HG03095 (cell line): ENCODE results near the gene KCNH3.

Source experiments
- ATAC-seq: cut with Tn5 transposase; IDR thresholded peaks from one replicate; pipeline ENCODE4 v1.9.1; 2021; ENCODE audit warnings: moderate library complexity; ENCODE audit not compliant: unreplicated experiment

Gene KCNH3

DNA sequence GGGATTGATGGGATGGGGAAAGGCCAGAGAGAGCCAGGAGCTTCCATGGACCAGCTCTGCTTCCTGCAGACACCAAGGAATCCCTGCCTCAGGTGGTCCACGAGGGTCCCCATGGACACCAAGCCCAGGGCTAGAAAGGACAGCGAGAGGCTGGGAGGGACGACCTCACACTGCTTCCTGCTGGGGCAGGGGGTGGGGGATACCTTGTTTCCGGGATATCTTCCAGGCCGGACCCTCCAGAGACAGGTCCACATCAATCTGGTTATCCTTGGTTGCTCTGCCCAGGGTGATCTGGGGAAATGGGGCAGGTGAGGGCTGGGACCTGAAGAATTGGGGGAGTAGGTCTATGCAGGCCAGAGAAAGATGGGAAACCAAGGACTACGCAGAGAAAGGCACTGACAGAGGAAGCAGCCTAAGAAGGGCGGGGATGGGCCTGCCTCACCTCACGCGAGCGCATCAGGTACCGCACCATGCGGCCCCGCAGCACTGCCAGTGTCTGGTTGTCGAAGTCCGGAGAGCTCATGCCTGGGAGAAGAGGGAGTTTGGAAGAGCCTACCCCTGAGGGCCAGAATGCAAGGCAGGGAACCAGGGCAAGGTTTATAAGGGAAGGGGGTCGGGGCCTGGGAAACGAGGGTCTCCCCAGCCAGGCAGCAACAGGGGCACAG lies 20.3 kb downstream of the KCNH3 start:
- ATAC-seq: no peak

DNA sequence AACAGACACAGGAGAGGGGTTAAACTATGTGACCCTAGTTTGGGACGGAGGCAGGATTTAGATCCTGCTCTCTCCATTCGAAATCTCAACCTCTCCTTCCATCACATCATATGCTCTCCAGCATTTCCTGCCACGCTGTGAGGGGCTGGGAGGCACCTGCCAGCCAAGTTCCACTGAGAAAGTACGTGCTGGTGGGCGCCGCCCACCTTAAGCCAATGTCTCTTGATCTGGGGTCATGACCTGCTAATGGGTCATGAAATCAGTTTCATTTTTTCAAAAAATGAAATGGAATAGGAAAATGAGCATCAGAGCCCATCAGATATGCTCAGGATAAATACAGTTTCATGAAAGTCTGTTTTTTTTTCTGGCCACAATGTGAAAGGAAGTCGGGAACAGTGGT lies 21.9 kb downstream of the KCNH3 start:
- ATAC-seq: no peak

DNA sequence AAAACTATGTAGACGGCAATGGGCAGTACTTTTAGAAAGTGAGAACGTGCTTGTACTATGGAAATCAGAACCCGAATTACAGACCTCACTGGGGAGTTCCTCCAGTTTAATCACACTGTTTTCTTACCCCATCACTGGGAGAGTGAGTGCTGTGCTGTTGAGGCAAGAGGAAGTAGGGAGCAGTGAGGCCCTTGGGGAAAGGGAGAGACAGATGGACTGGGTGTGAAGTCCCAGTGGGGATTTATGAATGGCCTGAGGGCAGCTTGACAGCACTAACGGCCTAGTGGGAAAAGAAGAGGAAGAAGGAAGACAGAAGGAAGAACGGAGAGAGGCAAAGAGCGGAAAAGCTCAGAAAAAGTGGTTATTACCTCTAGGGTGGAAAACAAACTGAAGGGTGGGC lies 23.4 kb downstream of the KCNH3 start:
- ATAC-seq: no peak

DNA sequence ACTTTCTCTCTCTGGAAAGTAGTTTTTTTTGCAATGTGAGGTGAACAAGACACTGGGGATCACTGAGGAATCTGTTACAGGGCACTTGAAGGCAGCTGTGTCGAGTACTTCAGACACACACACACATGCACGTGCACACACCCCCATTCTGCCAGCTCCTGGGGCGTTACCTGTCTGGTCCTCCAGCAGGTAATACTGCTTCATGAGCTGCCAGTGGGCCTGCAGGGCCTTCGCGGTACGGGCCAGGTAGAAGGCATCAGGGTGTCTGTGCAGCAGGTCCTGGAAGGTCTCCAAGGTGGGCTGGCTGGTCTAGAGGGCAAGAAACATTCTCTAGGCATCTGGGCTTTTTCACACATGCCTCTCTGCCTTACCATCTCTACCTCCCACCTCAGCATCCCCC lies 24.0 kb downstream of the KCNH3 start:
- ATAC-seq: no peak

DNA sequence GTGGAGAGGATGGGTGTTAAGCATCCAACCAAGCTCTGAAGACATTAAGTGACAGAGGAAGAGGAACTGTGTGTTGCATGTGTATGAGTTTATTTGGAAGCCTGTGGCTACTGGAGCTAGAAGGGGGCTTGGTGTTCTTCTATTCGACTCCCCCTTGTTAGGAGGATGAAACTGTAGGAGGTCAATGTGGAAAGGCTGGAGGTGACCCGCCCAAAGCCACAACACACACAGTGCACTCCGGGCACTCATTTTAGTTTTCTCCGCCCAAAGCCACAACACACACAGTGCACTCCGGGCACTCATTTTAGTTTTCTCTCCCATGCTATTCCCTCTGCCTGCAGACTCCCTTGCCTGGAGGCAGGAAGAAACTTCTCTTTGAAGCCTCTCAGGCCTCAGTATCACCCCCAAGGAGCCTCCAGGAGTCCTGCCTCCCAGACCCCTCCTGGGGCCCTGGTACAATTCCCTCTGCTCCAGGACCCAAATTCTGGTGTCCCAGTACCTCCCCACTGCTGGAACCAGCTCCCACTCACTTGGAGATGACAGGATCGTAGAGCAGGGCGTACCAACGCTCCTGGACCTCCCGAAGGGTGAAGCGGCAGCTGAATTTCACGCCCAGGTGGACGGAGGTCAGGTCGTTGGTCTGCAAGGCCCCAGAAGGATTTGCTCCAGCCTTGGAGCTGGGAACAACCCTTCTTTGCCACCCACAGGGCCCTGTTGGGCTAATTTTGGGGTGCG lies 25.3 kb downstream of the KCNH3 start:
- no peak for ATAC-seq

DNA sequence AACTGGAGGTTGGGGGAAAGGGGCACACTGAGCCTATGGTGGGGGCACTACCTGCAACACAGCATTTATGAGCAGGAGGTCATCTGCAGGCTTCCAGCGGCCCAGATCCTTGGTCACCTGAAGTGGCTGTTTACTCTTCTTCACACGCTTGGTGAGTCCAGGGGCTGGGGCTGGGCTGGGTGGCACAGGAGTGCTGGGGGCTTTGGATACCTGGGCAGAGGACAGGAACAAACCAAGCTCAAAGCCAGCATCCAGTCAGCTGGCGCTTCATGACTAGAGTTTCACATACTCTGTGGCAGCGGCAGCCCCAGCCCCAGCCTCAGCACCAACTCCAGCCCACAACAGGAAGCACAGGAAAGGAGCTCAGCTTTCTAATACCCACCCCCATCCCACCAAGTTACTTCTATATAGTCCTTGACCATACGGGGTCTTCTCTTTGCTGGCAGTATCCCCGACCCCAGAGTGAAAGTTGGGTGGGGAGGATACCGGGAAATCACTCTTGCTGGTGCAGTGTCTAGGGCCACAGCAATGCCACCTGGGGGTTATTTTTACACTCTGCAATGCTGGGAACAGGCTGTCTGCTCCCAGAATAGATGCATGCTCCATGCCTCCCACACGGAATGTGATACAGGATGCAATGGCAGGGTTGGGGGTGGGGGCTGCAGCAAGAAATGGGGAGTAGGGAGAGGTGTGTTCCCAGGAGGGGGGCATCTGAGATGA lies 26.0 kb downstream of the KCNH3 start:
- no peak for ATAC-seq

DNA sequence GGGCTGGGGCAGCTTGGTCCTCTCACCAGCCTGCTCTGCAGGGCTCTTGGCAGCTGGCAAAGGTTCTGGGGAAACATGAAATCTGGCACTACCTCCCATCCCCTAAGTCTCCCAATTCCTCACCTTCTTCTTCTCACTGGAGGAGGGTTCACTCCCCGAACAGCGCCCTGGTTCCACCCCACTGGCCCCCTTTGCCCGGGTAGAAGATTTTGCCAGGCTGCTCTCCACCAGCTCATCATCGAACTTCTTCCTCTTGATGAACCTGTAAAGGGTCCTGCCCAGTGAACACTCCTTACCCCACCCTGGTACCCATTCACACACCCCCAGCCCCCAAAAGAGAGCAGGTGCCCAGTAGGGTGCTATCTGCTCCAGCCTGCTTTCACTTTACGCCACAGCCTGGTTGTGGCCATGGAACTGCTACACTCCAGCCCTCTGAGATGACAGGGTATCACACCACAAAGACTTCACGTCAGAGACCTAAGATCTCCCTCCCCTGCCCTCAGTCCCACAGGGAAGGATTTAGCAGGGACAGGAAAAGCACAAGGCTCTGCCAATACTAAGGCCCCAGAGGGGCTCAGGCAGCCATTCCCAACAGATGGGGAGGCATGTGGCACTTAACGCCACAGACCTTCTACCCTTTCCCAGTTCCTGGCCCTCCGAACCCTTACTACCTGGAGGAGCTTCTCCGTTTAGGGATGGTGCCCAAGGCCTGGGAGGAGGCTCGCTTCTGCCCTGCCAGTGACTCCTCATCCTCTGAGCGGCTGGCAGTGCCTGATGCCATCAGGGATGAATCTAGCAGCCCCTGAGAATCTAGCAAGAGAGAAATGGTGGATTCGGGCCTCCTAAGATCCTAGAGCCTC lies 26.8 kb downstream of the KCNH3 start:
- no peak for ATAC-seq

DNA sequence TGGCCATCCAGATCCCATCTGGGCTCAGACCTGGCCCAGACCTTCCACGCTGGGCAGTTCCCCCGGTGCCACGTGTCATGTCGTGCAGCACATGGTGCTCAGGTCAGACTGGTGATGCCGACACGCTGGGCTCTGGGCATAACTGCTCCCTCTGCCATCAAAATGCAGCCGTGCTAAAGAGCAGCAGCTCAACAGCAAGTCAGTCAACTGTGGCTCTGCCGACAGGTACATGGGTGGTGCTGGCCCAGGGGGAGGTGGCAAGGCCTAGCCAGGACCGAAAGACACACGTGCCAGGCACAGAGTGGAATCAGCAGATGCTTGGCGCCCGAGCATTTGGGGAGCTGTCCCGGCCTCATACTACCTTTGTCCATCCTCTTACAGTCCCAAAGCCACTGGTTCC lies 27.5 kb downstream of the KCNH3 start:
- ATAC-seq: no peak

DNA sequence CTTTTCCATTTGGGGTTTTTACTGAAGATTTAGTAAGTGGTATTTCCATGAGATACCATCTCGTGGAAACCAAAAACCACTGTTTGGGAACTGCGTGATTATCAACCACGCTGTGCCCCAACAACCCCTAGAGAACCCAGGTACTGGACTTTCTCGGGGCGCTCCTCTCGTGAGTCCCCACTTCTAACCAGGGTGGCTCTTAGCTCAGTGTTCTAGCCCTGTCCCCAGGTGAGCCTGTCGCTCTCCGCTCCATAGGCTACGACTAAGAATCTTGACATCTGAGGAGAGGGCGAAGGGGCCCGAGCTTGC lies 28.4 kb downstream of the KCNH3 start:
- ATAC-seq: no peak

DNA sequence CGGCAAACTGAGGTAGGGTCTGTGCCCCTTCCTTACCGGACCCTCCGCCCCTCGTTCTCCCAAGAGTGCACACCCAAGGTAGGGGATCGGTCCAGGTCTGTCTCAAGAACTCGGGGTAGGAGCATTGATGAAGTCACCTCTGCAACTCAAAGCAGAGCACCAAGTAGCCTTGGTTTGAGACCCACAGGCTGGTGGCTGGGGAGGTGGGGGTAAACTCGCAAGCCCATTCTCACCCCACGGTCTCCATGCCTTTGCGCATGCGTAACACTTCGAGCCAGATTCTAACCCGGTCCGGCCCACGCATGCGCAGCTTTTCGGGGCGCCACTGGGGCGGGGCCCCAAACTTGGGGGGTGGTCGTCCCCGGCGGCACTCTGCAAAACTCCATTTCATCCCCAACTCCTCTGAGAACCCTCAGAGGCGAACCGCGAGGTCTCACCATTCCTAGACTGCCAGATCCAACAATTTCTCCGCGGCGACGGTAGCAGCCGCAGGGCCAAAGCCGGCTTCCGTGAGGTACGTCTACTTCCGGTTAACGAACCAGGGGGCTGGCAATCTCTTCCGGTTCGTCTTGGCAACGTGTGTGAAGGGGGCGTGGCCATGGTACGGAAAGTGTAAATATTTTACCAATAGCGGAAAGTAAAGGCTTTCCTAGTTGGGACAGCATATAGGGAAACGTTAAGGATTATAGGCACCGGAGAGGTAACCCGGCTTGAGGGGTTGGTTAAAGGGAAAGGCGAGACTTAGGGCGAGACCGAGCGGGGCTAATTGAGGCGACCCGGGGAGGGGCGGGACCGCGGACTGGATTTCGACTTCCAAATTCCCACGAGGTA lies 29.0 kb downstream of the KCNH3 start, which contains the start of gene MCRS1:
TSS of gene MCRS1 (minus strand) at position 532 of the 831 bp plus-strand sequence. CDS start 1,411 bp downstream, outside the sequence.
- peak; percentile 68 for ATAC-seq

DNA sequence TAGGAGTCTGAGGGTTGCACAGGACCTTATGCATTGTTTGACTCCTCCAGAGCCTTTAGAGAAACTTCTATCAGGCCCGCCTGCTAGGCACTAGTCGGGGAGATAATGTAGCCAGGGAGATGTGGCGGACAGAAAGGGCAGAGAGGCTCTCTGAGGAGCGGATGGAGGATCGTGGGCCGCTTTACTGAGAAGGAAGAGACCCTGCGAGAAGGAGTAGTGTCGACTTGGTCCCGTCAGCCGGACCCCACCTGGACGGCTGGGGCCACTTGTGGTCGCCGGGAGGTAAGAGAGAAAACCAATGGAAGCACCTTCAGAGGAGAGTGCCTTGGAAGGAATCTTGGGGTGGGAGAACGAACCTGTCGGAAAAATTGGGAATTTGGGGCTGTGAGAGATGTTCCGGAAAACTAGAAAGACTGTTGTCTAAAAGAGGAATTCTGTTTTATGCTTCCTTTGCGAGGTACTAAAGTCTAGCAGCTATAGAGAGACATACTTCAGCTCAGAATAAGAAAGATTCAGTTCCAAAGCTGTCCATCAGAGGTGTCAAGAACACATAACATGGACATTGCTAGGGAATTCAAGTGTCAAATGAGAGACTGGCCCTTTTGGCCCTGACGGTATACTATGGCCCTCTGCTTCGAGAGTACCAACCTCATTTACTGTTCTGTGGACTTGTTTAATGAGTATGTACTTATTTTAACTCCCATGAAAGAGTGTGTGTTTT lies 29.8 kb downstream of the KCNH3 start:
- ATAC-seq: peak; percentile 26

DNA sequence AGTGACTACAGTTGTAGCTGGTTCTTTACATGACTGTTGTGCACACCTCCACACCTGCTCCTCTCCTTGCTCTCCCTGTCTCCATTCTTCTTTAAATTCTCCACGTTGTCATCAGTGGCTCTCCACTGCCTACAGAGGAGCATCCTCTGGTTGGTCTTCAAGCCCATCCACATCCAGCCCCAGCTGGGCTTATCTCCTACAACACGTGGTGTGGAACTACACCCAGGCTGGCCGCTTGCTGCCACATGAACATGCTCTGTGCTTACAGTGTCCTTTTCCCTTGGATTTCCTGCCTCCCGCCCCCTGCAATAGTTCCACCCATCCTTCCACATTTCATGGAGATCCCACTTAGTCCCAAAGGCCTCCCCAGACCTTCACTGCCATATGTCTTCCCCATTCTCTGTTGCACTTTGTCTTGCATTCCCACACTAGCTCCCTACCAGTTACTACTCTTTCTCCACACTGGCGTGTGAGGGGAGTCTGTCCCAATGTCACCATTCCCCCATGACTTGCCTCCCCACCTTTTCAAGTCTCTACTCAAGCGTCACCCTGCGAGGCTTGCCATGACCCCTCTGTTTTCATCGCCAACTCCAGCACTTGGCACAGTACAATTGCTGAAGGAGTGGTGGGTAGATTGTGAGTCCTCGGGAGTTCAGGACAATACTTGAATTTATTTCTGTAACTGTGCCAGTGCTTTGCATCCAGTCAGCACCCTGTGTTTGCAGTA lies 38.9 kb downstream of the KCNH3 start:
- ATAC-seq: no peak

DNA sequence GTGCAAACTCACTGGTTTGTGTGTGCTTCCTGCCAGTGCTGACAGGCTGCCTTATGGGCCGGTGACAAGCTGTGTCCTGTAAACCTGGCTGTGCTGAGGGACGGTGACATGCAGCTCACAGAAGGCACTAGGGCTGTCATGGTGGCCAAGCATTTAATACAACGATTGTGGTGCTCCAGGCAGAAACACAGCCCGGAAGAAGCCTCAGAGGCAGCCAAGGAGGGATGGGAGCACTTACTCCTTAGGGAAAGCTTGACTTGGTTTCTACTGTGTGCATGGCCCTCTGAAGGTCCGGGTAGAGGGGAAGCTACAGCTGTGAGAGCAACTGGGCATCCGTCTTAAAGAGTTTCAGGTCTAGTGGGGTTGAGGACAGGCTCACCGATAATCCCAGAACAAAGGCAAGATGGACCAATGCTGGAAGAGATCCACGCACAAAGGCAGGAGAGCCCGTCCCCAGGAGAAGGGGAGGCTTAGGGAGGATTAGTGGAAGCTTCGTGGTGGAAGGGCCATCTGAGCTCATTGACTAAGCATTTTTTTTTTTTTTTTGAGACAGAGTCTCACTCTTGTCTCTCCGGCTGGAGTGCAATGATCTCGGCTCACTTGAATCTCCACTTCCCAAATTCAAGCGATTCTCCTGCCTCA lies 39.8 kb downstream of the KCNH3 start:
- ATAC-seq: no peak

DNA sequence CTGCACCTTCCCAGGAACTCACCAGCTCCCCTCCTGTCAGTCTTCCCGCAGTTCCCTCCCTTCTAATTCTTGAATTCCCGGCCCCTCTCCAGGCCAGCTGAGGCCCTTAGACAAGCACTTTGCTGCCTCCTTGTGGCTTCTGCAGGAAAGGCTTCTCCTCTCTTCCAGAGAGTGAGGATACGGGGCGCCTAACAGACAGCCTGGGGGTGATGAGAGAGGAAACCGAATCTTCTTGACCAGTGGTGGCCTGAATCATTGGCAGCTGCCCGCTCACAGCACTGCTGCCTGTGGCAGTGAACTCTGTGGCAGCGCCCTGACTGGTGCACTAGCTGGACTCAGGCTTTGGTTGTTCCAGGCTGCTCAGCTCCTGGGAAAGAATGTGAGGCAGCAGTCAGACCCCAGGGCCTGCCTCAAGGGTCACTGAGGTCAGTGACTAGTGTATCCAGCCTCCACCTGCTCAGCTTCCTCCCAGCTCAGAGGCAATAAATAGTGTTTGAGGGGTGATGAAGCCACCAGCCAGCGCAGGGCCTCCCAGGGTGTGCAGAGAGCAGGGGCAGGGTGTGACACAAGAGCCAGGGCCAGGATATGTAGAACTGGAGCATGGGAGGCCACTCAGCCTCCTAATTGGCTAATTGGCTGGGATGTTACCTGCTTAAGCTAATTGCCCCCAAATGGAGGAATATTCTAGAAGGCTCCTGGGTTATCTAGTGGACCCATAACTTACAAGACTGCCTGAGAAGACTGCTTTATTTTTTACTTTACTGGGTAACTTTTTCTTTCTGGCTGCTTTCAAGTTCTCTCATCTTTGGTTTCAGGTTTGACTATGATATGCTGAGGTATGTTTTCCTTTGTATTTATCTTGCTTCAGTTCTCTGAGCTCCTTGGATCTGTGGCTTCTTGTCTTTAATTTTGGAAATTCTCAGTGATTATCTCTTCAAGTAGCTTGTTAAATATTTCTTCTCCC lies 42.0 kb downstream of the KCNH3 start:
- ATAC-seq: no peak

DNA sequence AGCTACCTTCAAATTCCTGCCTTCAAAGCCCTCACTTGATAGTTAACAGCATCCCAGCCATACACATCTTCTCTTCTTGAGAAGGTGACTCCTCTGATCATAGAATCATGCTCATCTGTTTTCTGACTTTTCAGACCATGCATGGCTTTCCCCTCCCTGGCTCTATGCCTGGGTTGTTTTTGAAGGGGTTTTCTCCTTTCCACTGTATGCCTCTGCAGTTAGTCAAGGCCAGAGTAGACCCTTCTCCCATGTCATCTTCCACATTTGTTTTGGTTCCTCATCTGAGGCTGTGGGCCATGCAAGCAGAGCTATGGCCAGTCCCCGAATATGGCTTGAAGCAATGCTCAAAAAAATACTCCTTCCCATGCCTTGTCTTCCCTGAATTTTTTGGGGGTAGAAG lies 43.4 kb downstream of the KCNH3 start:
- ATAC-seq: no peak

DNA sequence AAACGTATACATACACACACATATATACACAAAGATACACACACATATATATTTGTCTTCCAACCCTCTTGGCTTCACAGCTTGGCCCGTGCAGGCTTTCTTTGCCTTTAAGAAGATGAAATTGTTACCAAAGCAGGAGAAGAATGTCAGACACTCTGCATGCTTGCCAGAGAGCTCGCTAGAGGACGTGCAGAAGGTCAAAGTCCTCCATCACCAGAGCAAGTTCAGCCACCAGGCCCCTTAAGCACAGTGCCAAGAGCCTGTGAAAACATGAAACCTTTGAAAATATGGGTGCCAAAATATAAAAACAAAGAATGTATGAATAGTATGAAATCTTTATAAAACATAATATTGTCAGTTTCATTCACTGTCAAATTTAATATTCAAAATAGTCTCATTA lies 44.0 kb downstream of the KCNH3 start:
- no peak for ATAC-seq

DNA sequence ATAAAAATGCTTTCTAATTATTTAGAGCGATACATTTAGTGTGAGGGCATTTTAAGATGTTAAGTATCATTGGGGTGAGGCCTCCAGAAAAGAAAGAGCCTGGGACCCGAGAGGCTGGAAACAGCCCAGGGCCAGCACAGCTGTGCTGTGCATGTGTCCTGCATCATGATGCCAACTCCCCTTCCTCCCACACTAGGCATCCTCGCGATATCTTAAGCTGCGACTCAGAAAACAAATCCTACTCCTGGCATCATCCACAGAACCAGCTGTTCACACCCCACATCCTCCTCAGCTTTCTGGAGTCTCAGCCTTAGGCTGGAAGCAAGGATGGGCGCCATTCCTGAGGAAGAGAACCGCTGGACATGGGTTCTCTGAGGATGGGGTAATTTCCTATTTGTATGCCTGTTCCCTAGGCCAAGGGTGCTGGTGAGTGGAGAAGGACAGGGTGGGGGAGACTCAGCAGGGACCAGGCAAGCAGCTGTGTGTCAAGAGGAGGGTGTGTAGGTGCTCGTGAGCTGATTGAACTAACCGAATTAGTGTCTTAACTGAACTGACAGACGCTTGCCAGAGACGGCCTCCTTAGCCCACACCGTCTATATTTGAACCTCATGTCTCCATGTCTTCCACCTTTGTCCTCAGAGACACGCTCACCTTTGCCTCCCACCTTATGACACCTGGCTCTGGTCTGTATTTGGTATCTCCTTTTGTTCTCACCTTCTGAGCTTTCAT lies 44.7 kb downstream of the KCNH3 start:
- ATAC-seq: no peak
